Measurements from ENCODE around the gene GMCL2. TPM values are rescaled to one million over a fixed set of nuclear protein-coding genes. Genes with fewer than 3 reads are reported as not detected.
A peak's percentile ranks its signal among the peaks of the same experiment; 100 is the strongest.

GMCL2 gene
- total and polyA plus RNA-seq, 9 of the 15 experiments (the other 6 are each of a cell fraction or from before 2014, with no cell fraction given): 0.04 TPM; not detected in 8

GRCh38 chr5:178204182-178204934 lies 17.2 kb upstream of the GMCL2 start, which contains the start of gene HNRNPAB (continued):
- TF ChIP-seq SAP30 (IDR thresholded peaks at IDR 0.05; ENCODE audit: borderline replicate concordance, insufficient read depth, low read depth, low read length, poor library complexity, severe bottlenecking) (peak; percentile 84), SP1 (CRISPR knock-in tag; IDR thresholded peaks at IDR 0.05) (peak; percentile 87), XRCC5 (IDR thresholded peaks at IDR 0.05; ENCODE audit: low read depth, low read length) (no peak), KAT7 (CRISPR knock-in tag; IDR thresholded peaks at IDR 0.05; ENCODE audit: borderline replicate concordance) (peak; percentile 99; the same call in 1 of the 2 replicates), KHSRP (IDR thresholded peaks at IDR 0.05) (no peak), IFI16 (CRISPR knock-in tag; IDR thresholded peaks at IDR 0.05) (no peak), SMARCE1 (IDR thresholded peaks at IDR 0.05) (no peak), STAT5B (CRISPR knock-in tag; IDR thresholded peaks at IDR 0.05) (no peak), AFF1 (IDR thresholded peaks at IDR 0.05; ENCODE audit: low read depth in 1 of 2, partially characterized antibody in 2 of 2) (no peak), CREB3 (tag; conservative IDR thresholded peaks at IDR 0.05; ENCODE audit: low read depth) (no peak), CCNT2 (IDR thresholded peaks at IDR 0.05; ENCODE audit: borderline replicate concordance, extremely low read depth, insufficient read length, low read depth, low read length) (peak; percentile 60), ZNF12 (CRISPR knock-in tag; IDR thresholded peaks at IDR 0.05) (no peak), KLF6 (CRISPR knock-in tag; IDR thresholded peaks at IDR 0.05; ENCODE audit: borderline replicate concordance) (no peak), ZNF280A (IDR thresholded peaks at IDR 0.05; ENCODE audit: low read depth, partially characterized antibody) (no peak), ZBTB34 (CRISPR knock-in tag; IDR thresholded peaks at IDR 0.05) (no peak)

Data from K562 (cell line).